GM18951 (cell line): ENCODE data around the gene USH2A.

Source experiments
- POLR2A ChIP-seq: IDR thresholded peaks from 4 replicates; pipeline ENCODE4 v1.6.1; 2011; ENCODE audit warnings: mild to moderate bottlenecking; ENCODE audit not compliant: insufficient read length, insufficient read depth; ENCODE audit errors: extremely low read depth
- in situ Hi-C: fragments of 300-500 bp; cut with MboI; formaldehyde crosslinking; loops from one replicate; pipeline ENCODE4 v1.12.0; 2022; ENCODE audit warnings: low sequenced_read_pairs, mixed read lengths, inconsistent platforms; ENCODE audit not compliant: unreplicated experiment

USH2A gene

DNA sequence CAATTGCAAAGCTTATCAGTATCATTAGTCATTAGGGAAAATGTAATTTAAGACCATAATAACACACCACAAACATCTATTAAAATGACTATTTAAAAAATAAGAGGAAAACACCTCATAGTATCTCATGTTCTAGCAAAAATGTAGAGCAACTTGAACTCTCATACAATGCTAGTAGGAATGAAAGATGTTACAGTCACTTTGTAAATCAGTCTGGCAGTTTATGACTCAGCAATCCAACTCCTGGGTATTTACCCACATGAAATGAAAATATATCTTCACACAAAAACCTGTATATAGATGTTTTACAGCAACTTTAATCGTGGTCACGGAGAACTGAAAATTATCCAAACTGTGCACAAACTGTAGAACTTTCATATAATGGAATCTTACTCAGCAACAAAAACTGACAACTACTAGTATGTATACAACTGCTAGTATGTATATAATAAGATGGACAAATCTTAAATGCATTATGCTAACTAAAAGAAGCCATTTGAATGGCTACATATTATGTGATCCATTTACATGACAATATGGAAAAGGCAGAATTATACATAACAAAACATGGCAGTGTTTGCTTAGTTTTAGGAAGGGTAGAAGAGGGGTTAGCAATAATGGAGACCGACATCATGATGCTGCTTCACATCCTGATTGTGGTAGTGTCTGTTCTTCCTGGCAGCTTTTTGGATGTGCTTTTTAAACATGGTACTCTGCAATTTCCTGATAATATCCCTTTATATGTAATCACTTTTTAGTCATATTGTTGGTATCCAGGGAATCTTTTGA is 589.1 kb downstream of the USH2A start:
- in situ Hi-C loops = no loop called here
- no peak for TF ChIP-seq POLR2A

DNA sequence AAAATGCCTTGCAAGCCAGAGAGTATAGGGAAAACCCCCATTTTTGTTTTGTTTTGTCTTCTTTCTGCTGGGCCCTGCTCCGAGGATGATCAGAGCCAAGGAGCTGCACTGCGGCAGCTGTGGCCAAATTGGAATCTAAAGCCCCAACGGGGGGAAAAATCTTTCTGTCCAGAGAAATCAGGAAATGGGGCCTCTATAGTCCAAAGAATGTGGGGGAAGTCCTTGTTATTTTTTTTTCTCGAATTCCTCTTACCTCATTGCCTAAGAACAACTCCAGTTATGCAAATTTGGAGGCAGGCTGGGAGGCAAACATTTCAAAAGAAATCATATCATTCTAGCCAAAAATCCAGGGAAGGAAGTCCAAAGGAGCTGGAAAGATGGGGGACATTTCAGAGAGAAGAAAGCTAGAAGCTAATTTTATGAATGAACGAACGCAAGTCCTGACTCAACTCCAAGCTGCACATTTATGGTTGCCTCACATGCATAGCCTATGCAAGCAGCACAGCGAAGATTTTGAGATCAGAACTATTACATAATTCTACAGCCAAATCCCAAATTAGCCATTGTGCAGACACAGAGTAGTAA is 592.9 kb downstream of the USH2A start:
- no peak for TF ChIP-seq POLR2A
- in situ Hi-C loops = no loop called here

DNA sequence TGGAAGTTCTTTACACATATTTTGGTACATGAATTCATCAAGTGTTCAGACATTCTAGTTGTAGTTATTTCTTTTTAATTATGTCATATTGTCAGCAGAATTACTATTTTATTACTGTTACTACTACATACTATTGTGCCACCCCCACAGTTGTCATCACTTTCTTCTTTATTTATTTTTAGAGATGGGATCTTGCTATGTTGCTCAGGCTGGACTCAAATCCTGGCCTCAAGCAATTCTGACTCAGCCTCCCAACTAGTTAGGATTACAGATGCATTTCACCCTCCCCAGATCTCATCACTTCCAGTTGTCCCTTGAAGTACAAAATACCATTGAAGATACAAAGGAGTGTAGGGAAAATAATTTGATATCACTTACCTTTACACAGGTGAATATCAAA is 598.2 kb downstream of the USH2A start:
- no peak for TF ChIP-seq POLR2A
- in situ Hi-C loops = no loop called here

DNA sequence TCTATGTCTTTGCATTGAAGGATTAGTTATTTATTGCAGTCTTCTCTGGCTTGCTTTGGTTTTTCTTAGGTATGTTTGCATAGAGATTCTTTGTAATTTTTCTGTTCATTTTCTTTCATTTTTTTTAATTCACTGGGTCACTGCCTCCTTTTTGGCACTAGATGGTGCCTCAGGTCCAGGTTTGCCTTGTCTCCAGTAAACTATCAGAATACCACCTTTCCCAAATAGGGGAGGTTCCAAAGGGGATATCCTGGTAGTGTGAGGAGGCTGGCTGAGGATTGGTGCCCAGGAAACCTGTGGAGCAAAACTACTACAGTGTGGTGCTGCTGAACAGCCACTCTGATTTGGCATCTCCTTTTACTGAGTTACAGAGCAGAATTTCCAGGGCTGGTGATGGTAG is 599.0 kb downstream of the USH2A start:
- in situ Hi-C loops = no loop called here

DNA sequence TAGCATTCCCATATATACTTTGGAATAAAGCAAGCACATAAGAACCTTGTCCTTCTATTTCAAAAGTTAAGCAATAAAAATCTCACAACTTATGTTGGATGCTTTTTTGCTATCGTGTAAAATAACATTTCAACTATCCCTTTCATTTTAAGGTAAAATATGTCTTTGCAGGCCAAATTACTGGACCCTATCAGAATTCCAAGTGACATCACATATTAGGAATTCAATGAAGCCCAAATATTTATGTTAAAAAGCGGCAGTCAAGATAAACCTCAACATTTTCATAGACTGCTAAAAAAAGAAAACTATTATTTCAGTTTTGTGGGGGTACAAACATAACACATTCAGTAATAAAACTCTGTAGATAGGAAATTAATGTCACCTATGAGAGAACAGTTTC is 604.1 kb downstream of the USH2A start:
- in situ Hi-C loops = no loop called here
- no peak for TF ChIP-seq POLR2A

More for the DNA sequence above, 599.0 kb downstream of the USH2A start:
- TF ChIP-seq POLR2A = no peak

DNA sequence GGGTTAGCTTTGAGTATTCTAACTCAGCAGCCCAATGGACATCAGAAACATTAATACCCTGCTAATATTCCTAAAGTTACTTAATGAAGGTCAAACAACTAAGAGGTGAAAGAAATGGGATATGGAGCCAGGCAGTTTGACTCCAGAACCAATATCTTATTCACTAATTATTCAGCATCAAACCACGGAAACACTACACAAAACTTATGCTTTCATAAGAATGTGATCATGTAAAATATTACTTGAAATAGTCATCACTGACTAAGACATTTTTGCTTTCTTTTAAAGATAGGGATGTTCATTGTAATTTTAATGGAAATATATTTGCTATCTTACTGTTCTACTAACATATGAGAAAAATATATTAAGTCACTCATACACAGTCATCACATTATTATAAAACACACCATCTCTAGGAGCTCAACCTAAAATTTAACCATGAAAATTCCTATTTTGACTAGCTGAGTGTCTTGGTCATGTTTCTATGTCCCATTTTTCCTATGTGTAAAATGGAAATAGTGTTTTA is 615.3 kb downstream of the USH2A start:
- no peak for TF ChIP-seq POLR2A
- in situ Hi-C loops = no loop called here

DNA sequence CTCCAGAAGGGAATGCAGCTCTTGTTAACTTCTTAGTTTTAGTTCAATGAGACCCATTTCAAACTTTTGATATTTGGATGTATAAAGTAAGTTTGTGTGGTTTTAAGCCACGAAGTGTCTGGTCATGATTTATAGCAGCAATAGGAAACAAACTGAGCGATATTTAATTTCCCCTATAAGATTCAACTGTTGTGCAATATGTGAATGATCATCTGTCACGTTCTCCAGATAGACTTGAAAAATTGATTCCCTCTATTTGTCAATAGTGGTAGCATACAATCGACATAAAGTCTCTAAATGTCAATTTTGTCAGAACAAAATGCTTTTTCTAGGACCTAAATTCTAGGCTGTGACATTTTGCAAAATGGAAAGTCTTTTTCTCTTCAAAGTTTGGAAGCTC is 616.0 kb downstream of the USH2A start:
- no peak for TF ChIP-seq POLR2A
- in situ Hi-C loops = no loop called here

DNA sequence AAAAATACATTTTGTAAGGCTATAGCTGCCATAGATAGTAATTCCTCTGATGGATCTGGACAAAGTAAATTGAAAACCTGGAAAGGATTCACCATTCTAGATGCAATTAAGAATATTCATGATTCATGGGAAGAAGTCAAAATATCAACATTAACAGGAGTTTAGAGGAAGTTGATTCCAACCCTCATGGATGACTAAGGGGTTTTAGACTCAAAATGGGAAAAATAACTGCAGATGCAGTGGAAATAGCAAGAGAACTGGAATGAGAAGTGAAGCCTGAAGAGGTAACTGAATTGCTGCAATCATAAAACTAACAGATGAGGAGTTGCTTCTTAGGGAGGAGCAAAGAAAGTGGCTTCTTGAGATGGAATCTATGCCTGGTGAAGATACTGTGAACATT is 625.4 kb downstream of the USH2A start:
- no peak for TF ChIP-seq POLR2A
- in situ Hi-C loops = no loop called here

DNA sequence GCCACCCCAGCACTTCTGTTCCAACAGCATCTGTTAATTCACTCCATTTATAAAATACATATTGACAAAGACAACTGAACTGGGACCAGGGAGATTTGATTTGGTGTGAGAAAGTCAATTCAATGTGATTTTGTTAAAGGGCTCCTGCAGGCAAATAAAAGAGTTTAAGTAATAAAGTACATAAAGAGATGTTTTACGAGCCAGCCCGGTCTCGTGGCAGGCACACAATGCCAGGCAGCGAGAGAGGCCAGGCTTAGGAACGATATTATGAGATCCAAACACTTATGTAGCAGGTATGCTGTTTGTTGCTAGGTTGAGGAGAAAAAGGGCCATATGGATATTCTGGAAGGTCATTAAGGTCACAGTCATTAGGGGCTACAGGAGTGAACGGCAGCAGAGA is 629.1 kb downstream of the USH2A start:
- TF ChIP-seq POLR2A = no peak
- in situ Hi-C loops = no loop called here

DNA sequence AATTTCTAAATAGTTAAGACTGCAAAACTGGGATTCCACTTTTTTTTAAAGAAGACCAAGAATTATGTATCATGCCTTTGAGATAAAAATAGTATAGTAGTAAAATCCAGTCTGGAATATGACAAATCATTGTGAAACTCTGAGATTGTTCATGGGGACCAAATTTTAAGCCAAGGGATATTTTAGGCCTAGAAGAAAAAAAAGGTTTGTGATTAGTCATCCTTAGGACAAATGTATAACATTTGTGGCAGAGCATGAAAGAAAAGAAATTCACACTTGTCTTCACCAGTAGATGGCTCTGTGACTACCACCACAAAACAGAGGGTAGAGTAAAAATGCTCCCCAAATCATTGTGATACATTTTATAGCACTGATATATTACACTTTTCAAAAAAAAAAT is 630.1 kb downstream of the USH2A start:
- no peak for TF ChIP-seq POLR2A
- in situ Hi-C loops = no loop called here

DNA sequence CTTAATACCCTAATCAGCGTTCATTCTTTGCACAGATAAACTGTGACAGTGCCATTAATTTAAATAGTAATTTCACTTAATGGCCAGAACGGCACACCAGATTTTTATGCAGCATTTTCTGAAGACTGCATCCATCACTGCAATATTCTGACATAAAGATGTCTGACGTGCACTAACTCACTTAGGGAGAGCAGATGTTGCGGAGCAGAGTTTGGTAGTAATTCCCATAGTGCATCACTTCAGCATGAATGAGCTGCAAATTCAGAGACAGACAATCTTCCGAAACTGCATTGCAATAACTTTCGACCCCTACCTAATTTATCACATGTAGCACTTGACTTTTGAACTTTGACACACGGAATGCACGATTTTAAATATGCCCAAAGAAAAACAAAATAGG is 630.8 kb downstream of the USH2A start:
- in situ Hi-C loops = no loop called here
- no peak for TF ChIP-seq POLR2A

DNA sequence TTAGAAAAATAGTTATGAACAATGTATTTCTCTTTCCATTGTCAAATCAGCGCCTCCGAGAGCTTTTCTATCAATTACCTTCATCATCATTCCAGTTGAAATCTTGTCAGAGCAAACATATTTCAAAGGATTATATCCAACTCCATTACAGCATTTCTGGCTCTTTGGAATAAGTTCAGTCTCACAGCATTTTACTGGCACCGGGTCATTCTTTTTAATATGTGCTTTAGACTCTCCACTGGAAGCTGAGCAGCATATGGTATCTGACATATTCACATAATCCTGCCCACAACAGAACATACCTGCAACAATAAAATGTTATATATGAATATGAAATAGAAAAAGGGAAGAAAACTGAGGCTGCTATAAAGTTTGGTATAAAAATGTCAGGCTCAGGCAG is 633.3 kb downstream of the USH2A start:
- no peak for TF ChIP-seq POLR2A
- in situ Hi-C loops = no loop called here

DNA sequence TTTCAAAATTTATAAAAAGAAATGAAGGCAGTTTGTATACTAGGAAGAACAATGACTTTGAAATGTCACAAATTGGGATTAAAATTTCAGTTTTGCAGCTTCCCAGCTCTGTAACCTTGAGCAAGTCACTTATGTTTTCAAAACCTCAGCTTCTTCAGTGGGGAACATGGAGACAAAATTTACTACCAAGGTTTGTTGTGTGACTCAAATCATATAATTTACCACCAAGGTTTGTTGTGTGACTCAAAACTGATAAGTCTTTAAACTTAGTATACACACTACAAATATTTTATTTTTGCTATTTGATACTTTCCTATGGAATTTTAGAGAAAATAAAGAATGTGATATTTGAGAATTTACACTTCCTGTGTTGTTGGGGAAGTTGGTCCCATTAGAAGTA is 636.3 kb downstream of the USH2A start:
- in situ Hi-C loops = no loop called here
- no peak for TF ChIP-seq POLR2A

DNA sequence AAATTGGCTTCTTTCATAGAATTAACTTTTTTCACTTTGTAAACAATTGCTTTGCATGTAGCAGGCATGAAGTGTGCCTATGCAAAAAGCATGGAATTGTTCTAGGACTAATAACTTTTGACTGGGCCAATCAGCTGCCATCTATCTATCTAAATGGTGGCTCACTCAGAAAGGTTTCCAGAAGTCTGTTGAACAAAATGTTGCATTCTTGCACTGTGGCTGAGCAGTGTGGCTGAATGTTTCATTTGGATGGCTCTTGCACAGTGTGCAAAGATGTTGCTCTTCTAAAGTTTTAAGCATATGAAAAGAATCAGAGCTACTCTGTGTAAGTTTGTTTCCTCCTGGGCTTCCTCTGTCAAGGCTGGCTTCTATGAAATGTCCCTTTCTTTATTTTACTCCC is 642.6 kb downstream of the USH2A start:
- in situ Hi-C loops = no loop called here
- TF ChIP-seq POLR2A = no peak
